HepG2 (cell line): Measurements from ENCODE around the gene LRGUK. TPM values are rescaled to one million over a fixed set of nuclear protein-coding genes. Genes with fewer than 3 reads are reported as not detected.

Experiments used
- ATAC-seq: fragments of 200-7000 bp; cut with Tn5 transposase; 3 replicates; pipeline ENCODE4 v1.9.1; 2020; ENCODE audit warnings: mild to moderate bottlenecking, moderate library complexity
- BruUV-seq: library from RNA; stranded (reverse); fragments of 400-500 nt; replicated peaks from 2 replicates; lab custom pipeline; 2021; lab: Mats Ljungman, UMichigan
- CTCF ChIA-PET: fragments of 300-600 bp; formaldehyde crosslinking; extraction: SDS; loops from one replicate; lab custom pipeline; 2021; ENCODE audit warnings: low total read pairs, inconsistent platforms, low intra/inter-chr PET ratio; lab: Yijun Ruan, JAX
- POLR2A ChIA-PET: fragments of 350-600 bp; sonication (Branson Sonifier 250); formaldehyde crosslinking; loops from one replicate; lab custom pipeline; 2020; ENCODE audit warnings: antibody characterized with exemption, inconsistent platforms; lab: Yijun Ruan, JAX
- DNase-seq: peaks from one replicate; pipeline ENCODE4 v3.0.0-alpha.2; 2015; ENCODE audit warnings: low spot score
- FAIRE-seq: peaks from 3 replicates; lab custom pipeline; 2011; peaks lifted over from hg19 to GRCh38; lab: Jason Lieb, UNC
- H2AFZ ChIP-seq: one replicate; pipeline ENCODE4 v1.6.1; 2011; ENCODE audit warnings: low read length, inconsistent platforms
- H3K27ac ChIP-seq: fragments of 300-600 bp; 3 replicates; pipeline ENCODE4 v1.8.0; 2011; ENCODE audit warnings: mixed run types, mild to moderate bottlenecking, mixed read lengths, low read length, inconsistent platforms; ENCODE audit not compliant: insufficient read depth; ENCODE audit errors: extremely low read length
- H3K27me3 ChIP-seq, 2 experiments: fragments of 200-600 bp in 1 of 2; 2 replicates in 1 of 2; 3 replicates in 1 of 2; pipeline versions ENCODE4 v1.6.0 to v1.8.0; 2011; ENCODE audit warnings: low read length in 2 of 2, mild to moderate bottlenecking in 2 of 2, moderate library complexity in 2 of 2, inconsistent platforms in 1 of 2; ENCODE audit not compliant: insufficient read depth in 2 of 2, control insufficient read depth in 1 of 2
- H3K36me3 ChIP-seq, 2 experiments: fragments of 200-600 bp in 1 of 2; replicated peaks in 1 of 2; 2 replicates in 1 of 2; 3 replicates in 1 of 2; pipeline versions ENCODE4 v1.5.1 to v1.8.0; 2011; ENCODE audit warnings: low read length in 2 of 2, inconsistent platforms in 1 of 2; ENCODE audit not compliant: insufficient read depth in 2 of 2, control insufficient read depth in 1 of 2
- H3K4me1 ChIP-seq: 2 replicates; pipeline ENCODE4 v1.5.1; 2012; ENCODE audit warnings: low read length, inconsistent platforms; ENCODE audit not compliant: insufficient read depth
- H3K4me2 ChIP-seq: 2 replicates; pipeline ENCODE4 v1.6.0; 2011; ENCODE audit warnings: low read depth, low read length, inconsistent platforms
- H3K4me3 ChIP-seq, 3 experiments: fragments of 200-600 bp in 1 of 3; sonication (generic), shearing (Covaris generic) in 1 of 3; replicated peaks in 1 of 3; 2 replicates each; pipeline ENCODE4 v1.5.1; 2011 to 2016; ENCODE audit warnings: low read length in 3 of 3, inconsistent platforms in 2 of 3, low read depth in 2 of 3, mild to moderate bottlenecking in 2 of 3, control low read depth in 1 of 3, mixed read lengths in 1 of 3; ENCODE audit not compliant: insufficient read depth in 1 of 3
- H3K79me2 ChIP-seq: one replicate; pipeline ENCODE4 v1.6.1; 2011; ENCODE audit warnings: low read length, inconsistent platforms; ENCODE audit not compliant: insufficient read depth
- H3K9ac ChIP-seq: 2 replicates; pipeline ENCODE4 v1.6.0; 2011; ENCODE audit warnings: mild to moderate bottlenecking, low read depth, low read length, inconsistent platforms; ENCODE audit not compliant: insufficient read depth
- H3K9me3 ChIP-seq: 2 replicates; pipeline ENCODE4 v1.5.1; 2012; ENCODE audit warnings: mild to moderate bottlenecking, low read length
- H4K20me1 ChIP-seq: 2 replicates; pipeline ENCODE4 v1.6.0; 2011; ENCODE audit warnings: inconsistent platforms, mild to moderate bottlenecking, low read length, moderate library complexity; ENCODE audit not compliant: insufficient read depth
- ASH2L ChIP-seq: fragments of 300-600, 200-600 bp; sonication (generic); IDR thresholded peaks from 2 replicates; pipeline ENCODE4 v1.7.0; 2017; ENCODE audit warnings: low read depth, mild to moderate bottlenecking, moderate library complexity, mixed read lengths, low read length; ENCODE audit not compliant: insufficient read length
- BRD4 ChIP-seq: sonication (generic); formaldehyde crosslinking; IDR thresholded peaks from 2 replicates; pipeline ENCODE4 v1.4.0; 2020; ENCODE audit warnings: missing genetic modification reagents
- ESRRA ChIP-seq: sonication (generic); formaldehyde crosslinking; IDR thresholded peaks from 2 replicates; pipeline ENCODE4 v1.5.1; 2020; ENCODE audit warnings: mild to moderate bottlenecking, low read depth, missing genetic modification reagents
- HBP1 ChIP-seq: IDR thresholded peaks from 2 replicates; pipeline ENCODE4 v1.6.1; 2016; ENCODE audit warnings: low read depth, control low read depth
- HDAC6 ChIP-seq: fragments of 200-600 bp; sonication (generic); IDR thresholded peaks from 2 replicates; pipeline ENCODE4 v1.7.0; 2017; ENCODE audit warnings: mild to moderate bottlenecking, antibody characterized with exemption, low read length, low read depth
- HNRNPK ChIP-seq: fragments of 200-400 bp; formaldehyde crosslinking; IDR thresholded peaks from 2 replicates; pipeline ENCODE4 v1.6.1; 2018; ENCODE audit warnings: low read length, low read depth, moderate library complexity, mild to moderate bottlenecking; ENCODE audit not compliant: poor library complexity, severe bottlenecking
- JARID2 ChIP-seq: sonication (generic); formaldehyde crosslinking; IDR thresholded peaks from 2 replicates; pipeline ENCODE4 v1.8.1; 2023; ENCODE audit warnings: missing genetic modification reagents, inconsistent platforms; ENCODE audit not compliant: insufficient replicate concordance
- MTF2 ChIP-seq: sonication (generic); formaldehyde crosslinking; IDR thresholded peaks from 2 replicates; pipeline ENCODE4 v1.5.0; 2020; ENCODE audit warnings: missing genetic modification reagents, borderline replicate concordance
- PATZ1 ChIP-seq: sonication (generic); formaldehyde crosslinking; IDR thresholded peaks from 2 replicates; pipeline ENCODE4 v1.4.0; 2020; ENCODE audit warnings: missing genetic modification reagents
- TCF7L2 ChIP-seq: IDR thresholded peaks from 2 replicates; pipeline ENCODE4 v1.6.1; 2011; ENCODE audit warnings: mild to moderate bottlenecking, low read depth, low read length, moderate library complexity
- ZBTB25 ChIP-seq: IDR thresholded peaks from 2 replicates; pipeline ENCODE4 v1.6.1; 2018; ENCODE audit warnings: missing genetic modification reagents
- ZKSCAN1 ChIP-seq: fragments of 150-350 bp; IDR thresholded peaks from 2 replicates; pipeline ENCODE4 v1.6.1; 2014; ENCODE audit warnings: low read length
- ZNF570 ChIP-seq: sonication (generic); formaldehyde crosslinking; IDR thresholded peaks from 2 replicates; pipeline ENCODE4 v1.4.0; 2020; ENCODE audit warnings: mild to moderate bottlenecking, missing genetic modification reagents, borderline replicate concordance
- ZNF644 ChIP-seq: IDR thresholded peaks from 2 replicates; pipeline ENCODE4 v1.6.1; 2016; ENCODE audit warnings: low read depth
- WGBS: methylation state at CpG from one replicate; pipeline ENCODE4 v1.1.6; 2017; ENCODE audit warnings: low lambda C conversion rate; 5-methylcytosine and 5-hydroxymethylcytosine counted together
- in situ Hi-C: cut with HindIII; loops from 2 replicates; pipeline ENCODE4 v1.10.0; 2017; ENCODE audit warnings: low pct_unique_long_range_greater_than_20kb; ENCODE audit not compliant: extremely low pct_ligation_motif_present
- intact Hi-C: fragments of 100-400 bp; cut with micrococcal nuclease; formaldehyde crosslinking; loops from one replicate; pipeline ENCODE4 v1.10.0; 2022; ENCODE audit not compliant: unreplicated experiment
- polyA plus RNA-seq, 8 experiments: library from polyadenylated mRNA; depleted of rRNA in 3 of 8; stranded (reverse) in 7 of 8; unstranded in 1 of 8; fragments of >200 nt; fragmentation: Illumina TruSeq in 4 of 8; extraction: Trizol in 4 of 8; gene quantifications; 2 replicates each; pipeline versions ENCODE4 v1.2.1 to v1.2.3, GENCODE V29; 2011 to 2016; ENCODE audit warnings: low read depth in 4 of 8, missing spikeins in 1 of 8, mixed read lengths in 1 of 8; ENCODE audit not compliant: insufficient read depth in 1 of 8
- total RNA-seq, 5 experiments: library from RNA; depleted of rRNA; stranded (reverse); fragments of >200 nt; fragmentation: Illumina TruSeq; extraction: Trizol; gene quantifications; 2 replicates each; pipeline ENCODE4 v1.2.3, GENCODE V29; 2016; ENCODE audit warnings: low read depth in 1 of 5

Gene LRGUK
- total and polyA plus RNA-seq, 2 of the 13 experiments (the other 11 are each of a cell fraction or from before 2014, with no cell fraction given) = 0.18 to 0.20 TPM

GRCh38 chr7:134153493-134154136, 26.5 kb downstream of the LRGUK start:
- H3K9me3 ChIP-seq = no peaks in the 10 kb centered on the region
- intact Hi-C loops (no loop called here), in situ Hi-C loops (no loop called here)
- FAIRE-seq (no peak), DNase-seq (no peak), ATAC-seq (no peak)
- no peak for TF ChIP-seq HDAC6
- no peak for TF ChIP-seq HNRNPK
- no peak for TF ChIP-seq ZBTB25 (CRISPR knock-in tag)
- 3% methylated on average over 3 of the region's 3 CpGs for WGBS
- no TSS peak for BruUV-seq
- no peaks in the 10 kb centered on the region for H3K36me3 ChIP-seq
- no peak overlapping the region for H2AFZ ChIP-seq
- no peak overlapping the region for H3K4me2 ChIP-seq
- H3K4me3 ChIP-seq = no peak overlapping the region
- no peaks in the 10 kb centered on the region for H3K4me1 ChIP-seq
- H3K27ac ChIP-seq = no peak overlapping the region
- ChIA-PET POLR2A (no interaction called here), CTCF (no interaction called here)
- H3K79me2 ChIP-seq = no peaks in the 10 kb centered on the region
- H4K20me1 ChIP-seq = no peaks in the 10 kb centered on the region
- H3K9ac ChIP-seq = no peak overlapping the region
- H3K27me3 ChIP-seq = no peaks in the 10 kb centered on the region

GRCh38 chr7:134154581-134155130, 27.5 kb downstream of the LRGUK start:
- no TSS peak for BruUV-seq
- Histone ChIP-seq H3K27me3 (no peaks in the 10 kb centered on the region), H3K9ac (no peak overlapping the region), H4K20me1 (no peaks in the 10 kb centered on the region), H3K4me3 (no peak overlapping the region), H3K4me1 (no peaks in the 10 kb centered on the region), H3K36me3 (no peaks in the 10 kb centered on the region), H3K9me3 (no peaks in the 10 kb centered on the region), H3K27ac (no peak overlapping the region), H3K79me2 (no peaks in the 10 kb centered on the region), H2AFZ (no peak overlapping the region), H3K4me2 (no peak overlapping the region)
- FAIRE-seq = no peak
- POLR2A ChIA-PET = no interaction called here
- in situ Hi-C loops = no loop called here
- ATAC-seq = no peak
- intact Hi-C loops = no loop called here
- WGBS = 23% methylated on average over 2 of the region's 2 CpGs
- DNase-seq = no peak
- CTCF ChIA-PET = no interaction called here
- TF ChIP-seq BRD4 (CRISPR knock-in tag) (no peak), MTF2 (CRISPR knock-in tag) (no peak), PATZ1 (CRISPR knock-in tag) (no peak), ZNF644 (no peak), ZNF570 (no peak), JARID2 (no peak), ESRRA (CRISPR knock-in tag) (no peak), TCF7L2 (no peak), ASH2L (no peak), HBP1 (CRISPR knock-in tag) (no peak), ZKSCAN1 (no peak)
